ENCODE data around the gene TBC1D8.

- TF ChIP-seq EZH2 (IDR thresholded peaks at IDR 0.05) (no peak), POLR2AphosphoS5 (IDR thresholded peaks at IDR 0.05; ENCODE audit: borderline replicate concordance, low read depth, low read length) (no peak)
These were observed 35.5 kb downstream of the TBC1D8 start for GRCh38 chr2:101115664-101116063.
